Kidney glomerular epithelial cell (primary cell): ENCODE results near the gene SNRNP27.
"Not testable (repeated sequence)": the region's sequence is repeated elsewhere in the genome, so short reads cannot be mapped to it uniquely, and the experiment has no call there.

ENCODE experiments used
- DNase-seq: peaks from one replicate; lab custom pipeline; 2025; lab: John Stamatoyannopoulos, UW

The SNRNP27 gene

DNA sequence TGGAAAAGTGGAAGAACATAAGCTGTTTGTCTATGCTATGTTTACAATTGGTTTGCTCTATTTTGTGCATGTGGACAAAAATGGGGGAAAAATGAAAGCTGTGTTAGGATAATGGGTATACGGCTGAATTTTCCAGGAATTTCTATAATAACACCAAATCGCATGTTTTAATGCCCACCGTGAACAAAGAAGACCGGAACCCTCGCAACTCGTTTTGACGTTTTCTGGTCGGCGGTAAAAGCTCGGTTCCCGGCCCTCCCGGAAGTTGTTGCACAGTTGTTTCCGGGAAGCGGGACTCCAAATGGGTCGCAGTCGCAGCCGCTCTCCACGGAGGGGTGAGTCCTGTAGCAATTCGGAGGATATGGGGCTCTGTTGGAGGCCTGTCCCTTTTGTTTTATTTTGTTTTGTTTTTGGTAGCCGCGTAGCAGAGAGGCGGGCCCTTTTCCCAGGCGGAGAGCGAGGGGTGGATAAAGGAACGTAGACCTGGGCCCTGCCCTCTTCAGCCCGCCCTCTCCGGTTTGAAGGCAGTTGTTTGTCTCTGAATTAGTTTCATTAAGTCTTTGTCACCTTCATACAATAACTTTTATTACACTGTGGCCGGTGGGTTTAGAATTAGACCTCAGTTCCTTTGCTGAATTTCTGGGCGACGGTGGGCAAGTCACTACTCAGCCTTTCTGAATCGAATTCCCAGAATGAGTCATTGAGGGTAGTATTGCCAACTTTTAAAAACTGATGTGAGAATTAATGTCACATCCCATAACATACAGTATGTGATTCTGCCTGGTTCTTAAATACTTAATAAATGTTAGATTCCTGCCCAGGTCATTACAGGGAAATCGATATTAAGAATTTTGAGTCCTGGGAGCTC, at the start of gene SNRNP27:
Gene SNRNP27 (plus strand): TSS at position 273 of the 868 bp plus-strand sequence. CDS start 29 bp downstream, at position 302.
- peak; percentile 59 for DNase-seq

GRCh38 chr2:69843993-69844392, 49.8 kb upstream of the SNRNP27 start:
- no peak for DNase-seq

DNA sequence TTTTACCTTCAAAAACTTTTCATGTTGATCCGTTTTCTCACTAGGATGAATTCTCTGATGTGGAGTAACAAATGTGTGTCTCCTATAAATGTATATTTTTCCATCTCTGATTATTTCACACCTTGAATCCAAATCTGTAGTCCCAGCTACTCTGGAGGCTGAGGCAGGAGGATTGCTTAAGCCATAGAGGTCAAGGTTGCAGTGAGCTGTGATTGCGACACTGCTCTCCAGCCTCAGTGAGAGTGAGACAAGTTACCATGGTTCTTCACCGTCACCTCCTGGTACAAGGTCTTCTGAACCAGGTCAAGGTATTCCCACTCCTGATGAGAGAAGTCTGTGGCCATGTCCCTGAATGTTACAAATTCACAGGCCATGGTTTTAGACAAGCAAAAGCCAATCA, 49.2 kb upstream of the SNRNP27 start:
- DNase-seq = no peak

DNA sequence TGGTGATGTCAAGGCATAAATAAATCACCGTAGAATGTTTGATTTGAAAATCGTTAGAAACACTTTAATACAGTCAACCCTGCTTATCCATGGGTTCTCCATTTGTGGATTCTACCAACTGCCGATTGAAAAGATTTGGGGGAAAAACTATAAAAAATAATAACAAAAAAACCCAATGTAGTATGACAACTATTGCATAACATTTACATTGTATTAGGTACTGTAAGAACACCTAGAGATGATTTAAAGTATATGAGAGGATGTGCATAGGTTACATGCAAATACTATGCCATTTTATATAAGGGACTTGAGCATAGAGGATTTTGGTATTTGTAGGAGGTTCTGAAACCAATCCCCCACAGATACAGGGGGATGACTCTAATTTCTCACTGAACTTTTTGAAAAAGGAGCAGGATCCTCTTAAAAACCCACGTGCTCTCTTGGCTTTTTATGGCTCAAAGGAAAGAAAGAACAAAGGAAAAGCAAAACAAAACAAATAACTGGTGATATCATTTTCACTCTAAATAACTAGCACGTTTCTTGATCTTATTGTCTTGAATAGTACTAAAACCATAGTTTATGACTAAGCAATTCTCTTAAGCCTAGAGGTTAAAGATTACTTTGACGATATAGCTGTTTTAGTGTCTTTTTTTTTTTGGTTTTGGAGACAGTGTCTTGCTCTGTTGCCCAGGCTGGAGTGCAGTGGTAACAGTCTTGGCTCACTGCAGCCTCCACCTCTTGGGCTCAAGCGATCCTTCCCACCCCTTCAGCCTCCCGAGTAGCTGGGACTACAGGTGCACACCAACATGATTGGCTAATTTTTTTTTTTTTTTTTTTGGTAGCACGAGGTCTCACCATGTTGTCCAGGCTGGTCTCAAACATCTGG, 47.3 kb upstream of the SNRNP27 start:
- DNase-seq = no peak

DNA sequence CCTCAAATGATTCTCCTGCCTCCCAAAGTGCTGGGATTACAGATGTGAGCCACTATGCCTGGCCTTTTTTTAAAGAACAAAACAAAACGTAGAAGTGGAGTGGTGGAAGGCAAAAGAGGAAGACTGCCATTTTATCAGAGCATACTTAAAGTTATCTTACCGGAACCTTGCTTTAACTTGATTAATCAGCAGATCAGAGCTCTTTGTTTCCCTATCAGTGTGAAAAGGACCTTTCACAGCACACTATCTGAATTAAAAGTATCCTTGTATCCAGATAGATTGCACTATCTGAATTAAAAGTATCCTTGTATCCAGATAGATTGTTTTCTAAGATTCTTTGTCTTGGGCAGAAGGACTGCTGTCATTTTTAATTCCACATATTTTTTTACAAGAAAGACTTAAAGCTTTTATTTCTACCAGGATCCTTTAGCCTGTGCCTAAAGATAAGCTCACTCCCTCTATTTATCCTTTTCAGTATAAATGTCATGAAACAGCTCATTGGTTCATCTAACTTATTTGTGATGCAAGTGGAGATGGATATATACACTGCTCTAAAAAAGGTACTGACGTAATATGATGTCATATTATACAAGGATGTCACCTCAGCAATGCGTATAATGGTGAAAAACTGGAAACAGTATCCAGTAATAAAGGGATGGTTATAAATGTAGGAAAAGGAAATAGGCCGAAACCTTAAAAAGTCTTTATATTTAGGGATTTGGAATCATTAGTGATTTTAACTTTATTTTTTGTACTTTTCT, 46.5 kb upstream of the SNRNP27 start:
- DNase-seq = no peak

- DNase-seq = no peak
These were observed 45.5 kb upstream of the SNRNP27 start for GRCh38 chr2:69848186-69848790.

DNA sequence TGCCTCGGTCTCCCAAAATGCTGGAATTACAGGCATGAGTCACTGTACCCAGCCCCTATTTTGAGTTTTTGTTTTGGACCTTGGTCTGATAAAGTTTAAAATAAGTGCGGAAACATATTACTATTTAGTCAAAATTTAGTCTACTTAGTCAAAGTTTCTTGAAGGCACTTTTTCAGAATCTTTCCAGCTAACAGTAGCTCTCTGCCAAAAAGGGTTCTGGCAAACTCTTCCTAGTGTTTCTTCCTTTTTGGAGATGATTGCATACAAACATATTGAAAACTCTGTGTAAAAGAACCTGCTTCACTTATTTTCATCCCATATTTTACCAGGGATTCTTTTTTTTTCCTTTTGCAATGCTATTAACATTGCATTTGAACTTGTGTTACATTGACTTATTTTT, 35.5 kb upstream of the SNRNP27 start:
- DNase-seq = no peak

GRCh38 chr2:69863298-69863697, 30.5 kb upstream of the SNRNP27 start:
- DNase-seq = no peak

DNA sequence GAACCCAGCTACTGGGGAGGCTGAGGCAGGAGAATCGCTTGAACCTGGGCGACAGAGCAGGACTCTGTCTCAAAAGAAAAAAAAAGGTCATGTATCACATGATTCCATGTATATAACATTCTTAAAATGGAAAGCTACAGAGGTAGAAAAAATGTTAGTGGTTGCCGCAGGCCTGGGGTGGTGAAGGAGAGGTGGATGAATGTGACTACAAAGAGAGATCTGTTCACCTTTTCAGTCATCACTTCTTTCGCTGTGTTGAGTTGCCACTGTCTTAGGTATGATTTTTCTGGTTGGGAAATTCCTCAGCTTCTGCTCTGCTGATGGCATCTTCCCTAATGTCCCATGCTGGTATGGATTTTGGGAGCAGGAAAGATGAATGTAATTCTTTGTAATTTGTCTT, 5.3 kb upstream of the SNRNP27 start:
- DNase-seq = no peak

DNA sequence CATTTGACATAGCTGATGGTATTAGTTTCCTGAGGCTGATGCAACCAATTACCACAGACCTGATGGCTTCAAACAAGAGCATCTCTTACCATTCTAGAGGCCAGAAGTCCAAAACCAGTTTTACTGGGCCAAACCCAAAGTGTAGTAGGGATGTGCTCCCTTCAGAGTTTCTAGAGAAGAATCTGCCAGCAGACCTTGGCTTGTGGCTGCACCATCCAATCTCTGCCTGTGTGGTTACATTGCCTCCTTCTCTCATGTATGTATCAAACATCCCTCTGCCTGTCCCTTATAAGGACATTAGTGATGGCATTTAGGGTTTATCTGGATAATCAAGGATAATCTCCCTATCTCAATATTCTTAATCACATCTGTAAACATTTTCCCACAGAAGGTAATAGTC, 4.5 kb upstream of the SNRNP27 start:
- DNase-seq = no peak

GRCh38 chr2:69890881-69891280, 2.9 kb upstream of the SNRNP27 start:
- peak; percentile 9 for DNase-seq

- not testable (repeated sequence) for DNase-seq
These were observed 825 bp upstream of the SNRNP27 start for GRCh38 chr2:69892838-69893424.

DNA sequence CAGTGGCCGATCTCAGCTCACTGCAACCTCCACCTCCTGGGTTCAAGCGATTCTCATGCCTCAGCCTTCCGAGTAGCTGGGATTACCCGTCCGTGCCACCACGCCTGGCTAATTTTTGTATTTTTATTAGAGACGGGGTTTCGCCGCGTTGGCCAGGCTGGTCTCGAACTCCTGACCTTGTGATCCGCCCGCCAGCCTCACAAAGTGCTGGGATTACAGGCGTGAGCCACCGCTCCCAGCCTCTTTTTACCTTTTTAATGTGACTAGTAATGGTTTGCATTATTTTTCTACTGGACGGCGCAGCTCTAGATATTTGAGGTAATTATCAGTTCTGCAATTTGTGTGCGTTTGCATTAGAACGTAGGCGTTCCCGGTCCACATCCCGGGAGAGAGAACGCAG, 981 bp downstream of the SNRNP27 start:
- DNase-seq = not testable (repeated sequence)

GRCh38 chr2:69902213-69902922, 8.6 kb downstream of the SNRNP27 start:
- no peak for DNase-seq

DNA sequence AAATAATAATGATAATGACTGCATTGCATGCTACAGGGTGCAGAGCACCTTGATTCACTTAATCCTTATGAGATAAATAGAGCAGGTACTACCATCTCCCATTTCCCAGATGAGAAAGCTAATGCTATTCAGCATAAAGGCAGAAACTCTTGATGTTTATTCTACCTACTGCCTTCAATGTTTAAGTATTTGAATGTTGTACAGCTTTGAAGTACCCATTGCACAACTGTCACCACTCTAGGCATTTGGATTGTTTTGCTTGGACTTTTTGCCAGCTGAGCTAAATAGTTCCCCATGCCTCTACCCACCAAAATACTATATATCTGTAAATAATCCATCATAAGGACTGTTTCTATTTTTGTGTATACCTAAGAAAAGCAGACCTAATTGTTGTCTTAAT, 13.5 kb downstream of the SNRNP27 start:
- DNase-seq = no peak

GRCh38 chr2:69911985-69912563, 18.3 kb downstream of the SNRNP27 start:
- peak; percentile 68 for DNase-seq

DNA sequence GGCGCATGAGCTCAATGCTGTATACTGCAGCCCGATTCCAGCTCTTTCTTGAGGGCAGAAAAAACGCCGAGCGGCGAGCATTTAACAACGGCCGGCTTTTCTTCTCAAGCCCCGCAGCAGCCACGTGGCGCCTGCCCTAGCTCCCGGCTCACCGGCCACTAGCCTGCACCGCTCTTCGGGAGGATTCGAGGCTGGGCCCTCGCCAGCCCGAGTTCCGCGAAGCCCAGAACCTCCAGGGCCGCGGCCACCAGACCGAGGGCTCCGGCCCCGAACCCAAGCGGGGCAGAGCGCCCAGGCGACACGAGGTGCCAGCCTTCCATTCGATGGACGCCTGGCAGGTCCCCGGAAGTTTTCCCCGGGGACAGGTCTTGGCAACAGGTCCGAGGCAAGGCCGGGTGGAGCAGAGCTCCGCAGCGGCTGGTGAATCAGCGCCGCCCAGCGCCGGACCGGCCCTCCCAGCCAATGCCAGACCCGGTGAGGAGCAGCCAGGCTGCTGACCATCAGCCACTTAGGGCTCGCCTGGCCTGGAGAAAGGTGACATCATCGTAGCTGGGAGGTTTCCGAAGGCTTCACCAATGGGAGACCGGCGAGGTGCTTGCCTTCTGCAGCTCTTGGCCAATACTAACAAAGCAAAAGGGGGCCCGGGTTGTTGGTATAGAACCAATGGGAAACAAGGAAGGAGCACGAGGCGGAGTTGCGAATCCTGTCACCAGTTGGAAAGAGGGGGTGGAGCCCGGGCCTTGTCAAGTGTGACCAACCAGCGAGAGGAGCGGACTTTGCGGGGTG, 20.6 kb downstream of the SNRNP27 start:
- peak; percentile 100 for DNase-seq

DNA sequence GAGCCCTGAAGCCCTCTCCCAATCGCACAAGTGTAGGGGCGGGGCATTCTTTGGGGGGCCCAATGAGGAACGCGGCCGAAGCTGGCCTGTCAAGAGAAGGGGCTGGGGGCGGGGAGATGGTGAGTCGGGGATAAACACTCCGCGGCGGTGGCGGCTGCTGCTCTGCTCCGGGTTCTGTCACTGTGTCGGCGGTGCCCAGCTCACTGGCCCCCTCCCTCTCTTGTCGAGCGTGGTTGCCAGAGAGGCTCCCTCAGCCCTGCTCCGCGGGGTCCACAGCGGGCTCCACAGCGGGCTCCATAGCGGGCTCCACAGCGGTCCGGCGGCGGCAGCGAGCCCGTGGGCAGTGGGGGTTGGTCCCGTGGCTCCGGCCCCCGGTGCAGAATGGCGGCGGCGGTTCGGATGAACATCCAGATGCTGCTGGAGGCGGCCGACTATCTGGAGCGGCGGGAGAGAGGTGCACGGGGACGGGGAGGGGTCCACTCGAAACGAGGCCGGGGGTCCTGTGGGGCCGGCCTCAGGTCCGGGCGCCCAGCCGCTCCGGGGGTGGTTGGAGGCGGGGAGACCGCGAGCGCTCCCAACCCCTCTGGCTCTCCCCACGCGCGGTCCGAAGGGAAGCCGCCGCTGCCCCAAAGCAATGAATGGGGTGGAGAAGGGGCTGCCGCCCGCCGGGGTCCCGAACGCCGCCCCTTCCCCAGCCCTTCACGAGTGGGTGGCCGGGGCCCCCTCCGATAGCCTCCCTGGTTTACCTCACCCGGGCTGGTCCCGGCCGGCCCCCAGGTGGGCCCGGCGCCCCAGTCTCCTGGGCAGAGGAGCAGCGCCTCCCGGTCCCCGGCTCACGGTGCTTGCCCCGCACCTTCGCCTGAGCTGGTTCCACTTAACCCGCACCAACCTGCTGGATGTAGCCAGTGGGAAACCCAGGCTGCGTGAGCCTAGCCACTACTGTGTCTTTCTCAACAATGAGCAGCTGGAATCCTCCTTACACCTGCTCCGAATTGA, 21.5 kb downstream of the SNRNP27 start, which contains the start of gene MXD1:
Gene MXD1 (plus strand): TSS at position 160 of the 996 bp plus-strand sequence. CDS start 222 bp downstream, at position 382.
- DNase-seq = no peak
